Stromal cell of bone marrow (primary cell): ENCODE measurements around the gene L3MBTL2.
"Not testable (repeated sequence)": the region's sequence is repeated elsewhere in the genome, so short reads cannot be mapped to it uniquely, and the experiment has no call there.

Experiments used
- DNase-seq: peaks from one replicate; pipeline ENCODE4 v3.0.0-alpha.2; 2012; ENCODE audit warnings: low read depth

The L3MBTL2 gene

DNA sequence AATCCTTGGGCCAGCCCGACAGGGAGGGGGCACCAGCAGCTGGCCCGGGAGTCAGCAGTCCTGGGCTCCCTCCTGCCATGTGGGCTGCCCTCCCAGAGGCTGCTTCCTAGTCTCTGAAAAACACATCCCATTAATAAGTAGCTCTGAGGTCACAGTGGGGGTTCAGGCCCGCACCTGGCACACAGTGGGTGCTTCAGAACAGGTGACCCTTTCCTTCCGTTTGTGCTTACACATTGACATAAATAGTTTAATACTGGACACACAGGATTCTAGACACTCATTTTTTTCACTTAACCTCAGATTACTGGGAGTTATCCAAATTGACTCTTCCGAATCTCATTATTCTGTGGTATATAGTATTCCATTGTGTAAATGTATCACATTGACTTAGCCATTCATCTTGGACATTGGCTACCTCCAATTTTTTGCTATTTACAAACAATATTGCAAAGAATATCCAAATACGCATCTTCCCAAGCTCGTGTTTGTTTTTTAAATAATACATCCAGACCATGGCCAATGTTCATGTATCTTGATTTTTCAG is 36.1 kb downstream of the L3MBTL2 start:
- DNase-seq: no peak

DNA sequence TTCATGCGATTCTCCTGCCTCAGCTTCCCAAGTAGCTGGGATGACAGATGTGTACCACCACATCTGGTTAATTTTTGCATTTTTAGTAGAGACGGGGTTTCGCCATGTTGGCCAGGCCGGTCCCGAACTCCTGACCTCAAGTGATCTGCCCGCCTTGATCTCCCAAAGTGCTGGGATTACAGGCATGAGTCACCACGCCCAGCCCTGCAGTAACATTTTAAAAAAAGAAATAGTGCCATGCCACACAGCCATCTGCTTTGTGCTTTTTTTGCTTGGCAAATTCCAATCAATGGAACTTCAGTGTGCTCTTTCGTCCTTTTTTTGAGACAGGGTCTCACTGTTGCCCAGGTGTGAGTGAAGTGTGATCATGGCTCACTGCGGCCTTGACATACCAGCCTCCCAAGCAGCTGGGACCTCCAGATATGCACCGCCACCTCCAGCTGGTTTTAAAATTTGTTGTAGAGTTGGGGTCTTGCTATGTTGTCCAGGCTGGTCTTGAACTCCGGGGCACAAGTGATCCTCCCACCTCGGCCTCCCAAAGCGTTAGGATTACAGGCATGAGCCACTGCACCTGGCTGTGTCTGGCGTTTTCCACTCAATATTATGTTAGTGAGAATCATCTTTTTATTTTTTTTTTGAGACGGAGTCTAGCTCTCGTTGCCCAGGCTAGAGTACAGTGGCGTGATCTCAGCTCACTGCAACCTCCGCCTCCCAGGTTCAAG is 37.4 kb downstream of the L3MBTL2 start:
- DNase-seq: no peak

GRCh38 chr22:41243361-41243760 is 38.2 kb downstream of the L3MBTL2 start:
- DNase-seq: no peak

DNA sequence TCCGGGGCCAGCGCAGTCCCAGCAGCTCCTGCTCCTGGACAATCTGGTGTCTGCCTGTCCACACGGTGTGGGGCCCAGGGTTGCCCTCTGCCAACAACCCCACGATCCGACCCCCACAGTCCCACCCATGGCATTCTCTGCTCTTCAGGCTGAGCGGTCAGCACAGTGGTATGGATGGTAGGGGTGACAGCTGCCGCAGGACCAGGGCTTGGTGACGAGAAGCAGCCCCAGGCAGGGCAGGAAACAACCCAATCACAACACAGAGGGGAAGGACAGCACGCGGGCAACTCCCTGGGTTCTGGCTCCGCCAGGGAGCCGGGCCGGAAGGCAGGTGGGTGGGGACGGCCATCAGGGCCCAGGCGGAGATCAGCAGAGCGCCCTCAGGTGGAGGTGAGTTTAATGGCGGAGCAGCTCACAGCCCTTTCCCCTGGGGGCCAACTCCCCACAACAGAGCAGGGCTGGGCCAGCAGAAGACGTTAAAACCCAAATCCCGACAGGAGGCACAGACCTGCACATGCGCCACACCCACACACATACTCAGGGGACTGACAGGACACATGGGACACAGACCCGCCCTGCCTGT is 40.9 kb downstream of the L3MBTL2 start:
- no peak for DNase-seq

- DNase-seq: no peak
Observed at GRCh38 chr22:41247703-41248102, 42.6 kb downstream of the L3MBTL2 start.

DNA sequence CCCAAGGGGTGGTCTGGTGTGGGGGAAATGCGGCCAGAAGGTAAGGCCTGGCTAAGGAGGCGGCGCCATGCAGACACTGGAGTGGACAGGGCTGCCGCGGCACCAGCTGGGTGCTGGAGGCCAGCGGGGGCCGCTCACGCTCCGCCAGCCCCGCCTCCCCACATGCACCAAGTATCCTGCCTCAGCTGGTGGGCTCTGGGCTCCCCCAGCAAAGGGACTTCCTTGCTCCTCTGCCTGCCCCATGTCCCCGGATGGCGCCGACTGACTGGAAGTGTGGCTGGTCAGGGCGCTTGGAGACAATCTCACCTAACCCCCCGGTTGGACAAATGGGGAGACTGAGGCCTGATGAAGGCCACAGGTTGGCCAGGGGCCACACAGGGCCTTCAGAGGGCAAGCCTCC is 43.2 kb downstream of the L3MBTL2 start:
- no peak for DNase-seq

DNA sequence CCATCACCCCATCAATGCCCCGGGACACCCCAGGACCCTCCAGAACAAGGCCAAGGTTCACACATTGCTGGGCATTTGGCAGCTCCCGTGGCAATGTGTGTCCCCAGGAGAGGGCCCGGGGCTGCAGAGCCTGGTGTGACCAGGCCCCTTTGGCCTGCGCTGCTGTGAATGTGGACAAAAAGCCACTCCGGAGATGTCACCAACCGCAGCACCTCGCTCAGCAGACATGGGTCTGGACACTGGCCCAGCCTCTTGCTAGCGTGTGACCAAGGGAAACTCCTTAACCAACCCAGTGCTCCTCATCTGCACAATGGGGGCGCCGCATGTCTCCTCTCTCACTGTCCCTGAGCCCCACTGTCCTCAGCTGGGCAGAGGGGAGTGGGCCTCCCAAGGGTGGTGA is 43.6 kb downstream of the L3MBTL2 start:
- DNase-seq: no peak

DNA sequence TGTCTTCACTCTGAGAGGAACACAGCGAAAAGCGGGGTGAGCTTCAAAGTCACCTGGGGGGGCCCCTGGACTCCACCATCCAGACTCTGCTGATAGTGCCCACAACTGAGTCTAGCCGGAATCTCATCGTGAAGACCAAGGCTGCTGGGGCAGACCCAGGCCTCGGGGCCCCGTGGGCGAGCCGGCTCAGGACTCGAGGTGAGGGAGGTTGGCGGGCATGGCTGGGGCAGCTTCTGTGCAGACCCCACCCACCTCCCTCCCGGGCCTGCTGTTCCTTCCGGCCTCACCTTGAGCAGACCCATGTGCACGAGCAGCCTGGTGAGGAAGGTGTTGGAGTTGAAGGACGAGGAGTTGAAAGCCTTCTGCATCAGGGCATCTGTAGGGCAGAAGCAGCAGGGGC is 44.3 kb downstream of the L3MBTL2 start:
- DNase-seq: no peak

DNA sequence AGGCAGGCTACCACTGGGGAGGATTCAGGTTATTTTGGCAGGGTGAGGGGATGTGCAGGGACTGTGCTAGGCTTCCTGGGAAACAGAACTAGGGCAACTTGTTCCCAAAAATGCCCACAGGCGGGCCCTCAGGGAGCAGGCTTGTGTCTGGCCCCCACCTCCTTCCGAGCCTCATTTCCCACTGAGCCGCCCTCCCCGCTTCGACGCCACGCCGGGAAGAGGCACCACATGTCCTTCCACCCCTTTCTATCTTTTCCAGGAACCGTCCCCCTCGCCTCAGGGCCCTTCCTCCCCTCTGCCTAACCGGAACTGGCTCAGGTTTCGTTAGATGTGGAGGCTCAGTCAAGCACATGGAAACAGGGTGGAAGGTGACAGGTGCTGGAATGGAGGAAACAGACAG is 45.0 kb downstream of the L3MBTL2 start:
- no peak for DNase-seq

GRCh38 chr22:41252365-41252764 is 47.3 kb downstream of the L3MBTL2 start:
- no peak for DNase-seq

DNA sequence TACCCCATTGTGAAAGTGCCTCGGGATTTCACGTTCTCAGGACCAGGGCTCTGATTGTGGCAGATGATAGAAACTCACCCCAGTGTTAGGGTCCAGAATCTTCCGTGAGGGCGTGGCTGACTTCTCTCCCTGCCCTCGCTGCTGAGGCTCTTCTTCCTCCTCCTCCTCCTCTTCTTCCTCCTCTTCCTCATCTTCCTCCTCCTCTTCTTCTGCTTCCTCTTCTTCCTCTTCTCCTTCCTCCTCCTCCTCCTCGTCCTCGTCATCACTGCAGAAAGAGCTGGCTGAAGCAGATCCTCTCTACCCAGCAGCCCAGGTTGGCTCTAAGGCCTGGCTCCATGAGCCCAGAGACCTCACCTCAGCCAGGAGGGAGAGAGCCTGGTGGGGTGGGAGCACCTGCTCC is 49.1 kb downstream of the L3MBTL2 start:
- DNase-seq: no peak

GRCh38 chr22:41256254-41257253 is 51.4 kb downstream of the L3MBTL2 start:
- DNase-seq: peak; percentile 60

DNA sequence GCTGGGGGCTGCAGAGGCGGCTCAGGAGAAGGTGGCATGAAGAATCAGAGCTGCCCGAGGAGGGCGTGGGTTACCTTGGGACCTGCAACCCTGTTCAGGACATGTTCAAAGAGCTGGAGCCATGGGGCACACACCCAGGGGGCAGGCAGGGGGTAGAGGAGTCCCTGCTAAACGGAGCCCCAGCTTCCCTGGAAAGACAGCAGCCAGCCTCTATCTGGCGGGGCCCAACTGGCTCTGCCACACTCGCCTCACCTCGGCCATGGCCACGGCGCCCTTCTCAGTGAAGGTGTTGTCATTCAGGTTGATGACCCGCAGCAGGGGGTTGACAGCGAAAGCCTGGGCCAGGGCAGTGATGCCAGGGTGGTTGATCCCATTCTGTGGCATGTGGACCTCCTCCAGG is 52.6 kb downstream of the L3MBTL2 start:
- DNase-seq: no peak

- not testable (repeated sequence) for DNase-seq
Observed at GRCh38 chr22:41259756-41260155, 54.6 kb downstream of the L3MBTL2 start.

GRCh38 chr22:41260871-41261270 is 55.8 kb downstream of the L3MBTL2 start:
- no peak for DNase-seq

DNA sequence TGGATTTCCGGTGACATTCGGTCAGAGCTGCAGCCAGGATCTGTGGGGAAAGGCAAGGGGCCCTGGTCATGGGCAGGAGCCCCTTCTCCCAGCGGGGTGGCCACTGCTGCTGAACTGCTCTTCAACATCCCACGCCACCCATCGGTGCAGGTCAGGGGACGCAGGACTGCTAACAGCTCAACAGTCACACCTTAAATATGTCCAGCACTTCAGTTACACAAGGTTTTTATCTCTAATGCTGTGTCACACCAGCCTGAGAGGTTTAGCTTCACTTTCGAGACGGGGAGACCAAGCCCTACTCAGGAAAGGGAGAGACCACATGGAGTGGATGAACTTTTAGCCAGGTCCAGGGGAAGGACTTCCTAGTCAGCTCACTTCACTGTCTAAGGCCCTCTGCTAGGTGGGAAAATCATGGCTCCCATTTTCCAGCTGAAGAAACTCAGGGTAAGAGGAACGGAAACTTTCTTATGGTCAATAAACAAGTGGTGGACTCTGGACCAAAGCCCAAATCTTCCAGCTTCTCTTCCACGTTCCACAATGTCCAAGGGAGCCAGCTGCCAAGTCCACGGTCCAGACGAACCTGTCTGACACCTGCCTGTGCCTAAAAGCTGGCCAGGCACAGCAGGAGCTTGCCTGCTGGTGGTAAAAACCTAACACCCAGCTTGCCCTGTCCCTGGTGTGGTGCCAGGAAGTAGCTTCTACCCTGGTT is 56.6 kb downstream of the L3MBTL2 start:
- no peak for DNase-seq

DNA sequence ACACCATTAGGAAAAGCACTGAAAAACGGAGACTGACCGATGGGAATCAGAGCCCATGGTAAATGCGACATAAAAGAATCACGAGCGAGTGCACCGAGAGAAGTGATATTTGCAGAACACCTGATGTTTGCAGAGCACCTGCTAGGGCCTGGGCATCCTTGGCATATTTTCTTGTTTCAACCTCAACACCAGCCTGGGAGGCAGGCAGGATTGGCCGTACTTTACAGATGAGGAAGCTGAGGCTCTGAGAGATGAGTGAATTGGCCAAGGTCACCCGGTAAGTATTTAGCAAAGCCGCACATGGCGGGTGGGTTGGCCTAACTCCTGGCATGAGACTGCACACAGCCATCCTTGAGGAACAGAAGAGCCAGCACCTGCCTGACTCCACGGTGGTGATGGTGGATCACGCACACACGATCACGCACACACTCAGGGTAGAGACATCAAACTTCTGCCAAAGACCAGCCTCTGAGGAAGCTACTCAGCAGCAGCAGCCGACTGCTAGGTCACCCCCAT is 57.2 kb downstream of the L3MBTL2 start:
- DNase-seq: no peak

DNA sequence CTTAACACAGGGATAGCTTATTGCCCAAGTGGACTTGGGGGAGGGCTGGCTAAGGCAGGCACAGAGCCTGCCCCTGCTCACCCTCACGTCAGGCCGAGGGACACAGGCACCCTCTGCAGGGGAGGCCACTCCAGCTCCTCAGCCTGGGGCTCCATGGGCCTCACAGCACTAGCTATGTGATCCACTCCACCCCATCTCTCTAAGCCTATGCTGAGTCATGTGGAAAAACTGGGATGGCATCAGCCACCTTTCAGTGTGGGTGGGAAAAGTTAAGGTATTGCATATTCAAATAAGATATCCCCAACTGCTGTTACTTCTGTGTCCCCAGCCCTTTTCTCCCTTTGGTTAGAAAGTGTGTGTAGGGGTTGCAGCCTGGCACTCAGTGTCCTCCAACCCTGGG is 58.6 kb downstream of the L3MBTL2 start:
- no peak for DNase-seq

DNA sequence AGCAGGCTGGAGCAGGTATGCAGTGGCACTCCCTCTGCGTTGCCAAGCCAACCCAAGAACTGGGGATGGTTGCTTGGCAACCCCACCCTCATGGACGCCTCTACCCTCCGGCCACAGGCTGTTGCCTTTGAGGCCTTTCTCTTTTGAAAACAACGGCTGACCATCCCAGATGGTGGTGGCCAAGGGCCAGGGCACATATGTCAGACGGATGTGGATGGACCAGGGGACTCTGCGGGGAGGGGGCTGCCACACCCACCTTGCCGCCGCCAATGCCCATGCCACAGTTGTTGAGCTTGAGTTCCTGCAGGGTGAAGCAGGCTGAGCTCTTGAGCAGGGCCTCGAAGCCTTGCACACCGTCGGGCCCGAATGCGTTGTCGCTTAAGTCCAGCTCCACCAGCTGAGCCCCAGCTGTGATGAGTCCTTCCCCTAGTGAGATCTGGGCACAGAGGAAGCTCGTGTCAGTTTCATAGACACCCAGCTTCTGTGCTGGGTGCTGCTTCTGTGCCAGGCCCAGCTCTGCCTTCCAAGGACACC is 59.4 kb downstream of the L3MBTL2 start:
- DNase-seq: no peak

GRCh38 chr22:41267958-41268357 is 62.8 kb downstream of the L3MBTL2 start:
- DNase-seq: no peak

- DNase-seq: no peak
Observed at GRCh38 chr22:41271787-41272186, 66.7 kb downstream of the L3MBTL2 start.
